ENCODE measurements around the gene PRR33.

Gene PRR33

GRCh38 chr11:1927848-1928469 lies 36.3 kb upstream of the PRR33 start:
- DNase-seq = no peak

GRCh38 chr11:1927026-1927847 lies 35.5 kb upstream of the PRR33 start:
- DNase-seq = no peak

- no peak for DNase-seq
Measured at GRCh38 chr11:1926156-1927025, 34.7 kb upstream of the PRR33 start.

GRCh38 chr11:1925373-1926155 lies 33.9 kb upstream of the PRR33 start:
- DNase-seq = no peak

- no peak for DNase-seq
Measured at GRCh38 chr11:1924646-1925372, 33.1 kb upstream of the PRR33 start.

- no peak for DNase-seq
Measured at GRCh38 chr11:1924181-1924580, 32.5 kb upstream of the PRR33 start.

- DNase-seq = no peak
Measured at GRCh38 chr11:1923201-1923956, 31.7 kb upstream of the PRR33 start.

- DNase-seq = no peak
Measured at GRCh38 chr11:1922481-1923081, 30.9 kb upstream of the PRR33 start.

GRCh38 chr11:1921574-1922141 lies 30.0 kb upstream of the PRR33 start:
- no peak for DNase-seq

GRCh38 chr11:1920909-1921573 lies 29.3 kb upstream of the PRR33 start:
- DNase-seq = no peak

- DNase-seq = no peak
Measured at GRCh38 chr11:1920128-1920908, 28.6 kb upstream of the PRR33 start.

- DNase-seq = no peak
Measured at GRCh38 chr11:1919391-1920127, 27.9 kb upstream of the PRR33 start, which contains the start of gene TNNT3. TNNT3 (plus strand) TSS chr11:1919703; CDS start chr11:1922875, 3,172 bp downstream.

GRCh38 chr11:1918436-1919315 lies 27.0 kb upstream of the PRR33 start:
- DNase-seq = no peak

GRCh38 chr11:1917523-1918435 lies 26.1 kb upstream of the PRR33 start:
- DNase-seq = no peak

GRCh38 chr11:1916986-1917522 lies 25.4 kb upstream of the PRR33 start:
- DNase-seq = no peak

All from NCI-H1417 treated with DMSO at 0.1 percent for 48 hours (cell line).